Measurements from ENCODE around the gene REM2. TPM values are rescaled to one million over a fixed set of nuclear protein-coding genes. Genes with fewer than 3 reads are reported as not detected.

Gene REM2
- total and polyA plus RNA-seq, 2 of the 4 experiments (the other 2 are of a cell fraction), result under 0.01 to 0.07 TPM

DNA sequence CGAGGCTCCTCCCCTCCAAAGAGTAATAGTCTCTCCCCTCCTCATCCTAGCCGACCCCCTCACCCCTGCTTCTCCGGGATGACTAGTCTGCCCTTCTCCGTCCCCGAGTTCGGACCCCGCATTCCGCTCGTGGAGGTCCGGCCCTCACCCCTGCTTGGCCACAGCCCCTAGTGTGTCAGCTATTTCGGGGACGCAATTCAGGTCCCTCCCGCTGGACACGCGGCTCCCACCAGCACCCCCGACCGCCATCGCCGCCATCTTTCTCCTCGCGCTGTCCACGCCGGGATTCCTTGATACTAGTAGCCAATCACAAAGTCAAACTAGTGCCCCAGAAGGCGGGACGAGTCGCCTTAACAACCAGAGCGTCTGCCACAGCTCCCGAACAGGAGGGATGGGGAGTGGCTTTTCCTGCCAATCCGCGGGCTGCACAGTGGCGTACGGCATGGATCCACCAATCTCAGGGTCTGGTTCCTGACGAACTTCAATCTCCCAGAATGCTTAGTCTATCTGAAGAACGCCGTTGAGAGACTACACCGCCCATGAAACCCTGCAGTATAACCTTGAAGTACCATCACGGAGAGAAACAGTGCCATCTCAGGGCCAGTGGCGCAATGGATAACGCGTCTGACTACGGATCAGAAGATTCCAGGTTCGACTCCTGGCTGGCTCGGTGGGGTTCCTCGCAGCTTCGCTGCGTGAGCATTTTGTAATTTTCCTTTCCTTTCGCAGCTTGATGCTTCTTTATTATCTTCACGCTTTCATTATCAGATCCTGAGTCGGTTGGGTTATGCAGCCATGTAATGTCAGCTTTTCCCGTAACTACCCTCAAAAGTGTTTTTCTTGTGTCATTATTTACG, 46.3 kb downstream of the REM2 start, which contains the start of gene PRMT5:
PRMT5 (minus strand) TSS at position 273 of the 857 bp plus-strand sequence; CDS start at position 258, 15 bp downstream.
- Histone ChIP-seq H4K20me1 (ENCODE audit: insufficient read depth, low read length) (no peaks in the 10 kb centered on the region), H3K4ac (ENCODE audit: low read depth, low read length) (peak within 1 kb of the TSS; percentile 84), H3K4me2 (ENCODE audit: low read depth, low read length) (peak within 1 kb of the TSS; percentile 83), H3K56ac (ENCODE audit: extremely low read depth, insufficient read depth, low read length) (peak within 1 kb of the TSS; percentile 68), H3K9ac (ENCODE audit: low read depth, low read length) (peak within 1 kb of the TSS; percentile 80), H2BK15ac (ENCODE audit: low read depth, low read length) (peak within 1 kb of the TSS; percentile 5; the same call in 1 of the 3 replicates), H3K23ac (ENCODE audit: low read depth, low read length) (peak within 1 kb of the TSS; percentile 59), H3K79me1 (ENCODE audit: low read depth in 1 of 2, low read length in 2 of 2) (peaks cover 7 to 35% of the 10 kb centered on the region in 2 experiments), H4K91ac (ENCODE audit: insufficient read depth, low read depth, low read length) (peak within 1 kb of the TSS; percentile 83), H3K9me1 (ENCODE audit: insufficient read depth, low read length) (peaks cover 3% of the 10 kb centered on the region; the same call in 1 of the 2 replicates), H3K14ac (replicated peaks; ENCODE audit: low read depth, low read length) (peak within 1 kb of the TSS; percentile 90), H2AK9ac (replicated peaks; ENCODE audit: low read depth, low read length, poor library complexity) (peak within 1 kb of the TSS; percentile 98), H2BK120ac (ENCODE audit: low read depth, low read length) (peak within 1 kb of the TSS; percentile 34; the same call in 1 of the 2 replicates), H4K5ac (ENCODE audit: low read depth, low read length) (peak within 1 kb of the TSS; percentile 54), H2AFZ (replicated peaks; ENCODE audit: low read length, poor library complexity) (peak within 1 kb of the TSS; percentile 99), H2AK5ac (ENCODE audit: low read depth, low read length) (peak within 1 kb of the TSS; percentile 76), H4K8ac (ENCODE audit: low read depth in 2 of 2, low read length in 2 of 2) (peak within 1 kb of the TSS; percentile 33 to 95), H3K27me3 (ENCODE audit: control insufficient read depth, insufficient read depth, low read length) (no peaks in the 10 kb centered on the region), H3K36me3 (ENCODE audit: control insufficient read depth, insufficient read depth, low read length) (peaks cover 13% of the 10 kb centered on the region), H2BK5ac (ENCODE audit: low read depth, low read length, poor library complexity, severe bottlenecking) (peak within 1 kb of the TSS; percentile 72), H3K9me3 (ENCODE audit: control insufficient read depth, insufficient read depth, low read length) (no peaks in the 10 kb centered on the region), H3K18ac (ENCODE audit: low read depth, low read length) (peak within 1 kb of the TSS; percentile 11), H2BK20ac (ENCODE audit: low read depth, low read length) (no peak within 1 kb of the TSS), H3K4me1 (ENCODE audit: control insufficient read depth, insufficient read depth, low read length) (peaks cover 3% of the 10 kb centered on the region; the same call in 1 of the 2 replicates), H3K4me3 (ENCODE audit: insufficient read depth, low read depth, low read length) (peak within 1 kb of the TSS; percentile 64), H3K27ac (ENCODE audit: insufficient read depth, low read length) (peak within 1 kb of the TSS; percentile 82)
- intact Hi-C loops (cut with micrococcal nuclease) (loop anchor here (2.0 kb wide), 2 partner anchors 53 to 133 kb away; partner anchors contain the start of gene AJUBA), dilution Hi-C loops (cut with HindIII; ENCODE audit: low sequenced_read_pairs, unreplicated experiment) (no loop called here), in situ Hi-C loops (cut with MboI; ENCODE audit: low sequenced_read_pairs) (no loop called here)
- ATAC-seq (ENCODE audit: low read depth) (peak; percentile 97), DNase-seq (peak; percentile 100)
- CTCF ChIA-PET, result interaction anchor here (0.8 to 2.1 kb wide), 12 partner anchors 10 to 107 kb away, joined by 3 to 13 read pairs (median 4); partner anchors contain the start of genes AJUBA, HAUS4 and RBM23
- WGBS, 2 experiments (ENCODE audit: extremely low coverage in 2 of 2, insufficient read length in 1 of 2), result 0% methylated on average over 30 of the region's 51 CpGs; no CpG with 5 or more reads in 1 of the 2 experiments
- POLR2A ChIA-PET (ENCODE audit: unreplicated experiment), result interaction anchor here (0.5 kb wide), 1 partner anchor 95 kb away, joined by 9 read pairs; no protein-coding TSS in a partner anchor
- BruUV-seq (replicated peaks), result no TSS peak
- TF ChIP-seq MXI1 (IDR thresholded peaks at IDR 0.05; ENCODE audit: borderline replicate concordance, low read depth, low read length) (peak; percentile 95; the same call in 1 of the 2 replicates), FOS (IDR thresholded peaks at IDR 0.05; ENCODE audit: low read depth, low read length) (peak; percentile 96), CEBPB (IDR thresholded peaks at IDR 0.05; ENCODE audit: low read depth, low read length) (peak; percentile 74), SMC3 (IDR thresholded peaks at IDR 0.05; ENCODE audit: low read depth, low read length) (no peak), RCOR1 (IDR thresholded peaks at IDR 0.05; ENCODE audit: insufficient replicate concordance, low read length) (no peak), BHLHE40 (IDR thresholded peaks at IDR 0.05; ENCODE audit: low read depth, low read length) (no peak), MAFK (IDR thresholded peaks at IDR 0.05; ENCODE audit: low read depth, low read length) (no peak), MAZ (IDR thresholded peaks at IDR 0.05; ENCODE audit: borderline replicate concordance, low read depth, low read length) (0 out of 2 replicates have a peak, but pooled peaks have one; percentile 32), RFX5 (IDR thresholded peaks at IDR 0.05; ENCODE audit: low read depth, low read length) (0 out of 2 replicates have a peak, but pooled peaks have one; percentile 22)
- TF ChIP-seq, protein P1, sequence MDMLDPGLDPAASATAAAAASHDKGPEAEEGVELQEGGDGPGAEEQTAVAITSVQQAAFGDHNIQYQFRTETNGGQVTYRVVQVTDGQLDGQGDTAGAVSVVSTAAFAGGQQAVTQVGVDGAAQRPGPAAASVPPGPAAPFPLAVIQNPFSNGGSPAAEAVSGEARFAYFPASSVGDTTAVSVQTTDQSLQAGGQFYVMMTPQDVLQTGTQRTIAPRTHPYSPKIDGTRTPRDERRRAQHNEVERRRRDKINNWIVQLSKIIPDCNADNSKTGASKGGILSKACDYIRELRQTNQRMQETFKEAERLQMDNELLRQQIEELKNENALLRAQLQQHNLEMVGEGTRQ (IDR thresholded peaks at IDR 0.05; ENCODE audit: low read depth, low read length), result peak; percentile 41
- TF ChIP-seq, protein P2, sequence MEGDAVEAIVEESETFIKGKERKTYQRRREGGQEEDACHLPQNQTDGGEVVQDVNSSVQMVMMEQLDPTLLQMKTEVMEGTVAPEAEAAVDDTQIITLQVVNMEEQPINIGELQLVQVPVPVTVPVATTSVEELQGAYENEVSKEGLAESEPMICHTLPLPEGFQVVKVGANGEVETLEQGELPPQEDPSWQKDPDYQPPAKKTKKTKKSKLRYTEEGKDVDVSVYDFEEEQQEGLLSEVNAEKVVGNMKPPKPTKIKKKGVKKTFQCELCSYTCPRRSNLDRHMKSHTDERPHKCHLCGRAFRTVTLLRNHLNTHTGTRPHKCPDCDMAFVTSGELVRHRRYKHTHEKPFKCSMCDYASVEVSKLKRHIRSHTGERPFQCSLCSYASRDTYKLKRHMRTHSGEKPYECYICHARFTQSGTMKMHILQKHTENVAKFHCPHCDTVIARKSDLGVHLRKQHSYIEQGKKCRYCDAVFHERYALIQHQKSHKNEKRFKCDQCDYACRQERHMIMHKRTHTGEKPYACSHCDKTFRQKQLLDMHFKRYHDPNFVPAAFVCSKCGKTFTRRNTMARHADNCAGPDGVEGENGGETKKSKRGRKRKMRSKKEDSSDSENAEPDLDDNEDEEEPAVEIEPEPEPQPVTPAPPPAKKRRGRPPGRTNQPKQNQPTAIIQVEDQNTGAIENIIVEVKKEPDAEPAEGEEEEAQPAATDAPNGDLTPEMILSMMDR (conservative IDR thresholded peaks at IDR 0.05; ENCODE audit: low read depth, low read length), result no peak
- TF ChIP-seq, protein P3, sequence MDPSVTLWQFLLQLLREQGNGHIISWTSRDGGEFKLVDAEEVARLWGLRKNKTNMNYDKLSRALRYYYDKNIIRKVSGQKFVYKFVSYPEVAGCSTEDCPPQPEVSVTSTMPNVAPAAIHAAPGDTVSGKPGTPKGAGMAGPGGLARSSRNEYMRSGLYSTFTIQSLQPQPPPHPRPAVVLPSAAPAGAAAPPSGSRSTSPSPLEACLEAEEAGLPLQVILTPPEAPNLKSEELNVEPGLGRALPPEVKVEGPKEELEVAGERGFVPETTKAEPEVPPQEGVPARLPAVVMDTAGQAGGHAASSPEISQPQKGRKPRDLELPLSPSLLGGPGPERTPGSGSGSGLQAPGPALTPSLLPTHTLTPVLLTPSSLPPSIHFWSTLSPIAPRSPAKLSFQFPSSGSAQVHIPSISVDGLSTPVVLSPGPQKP (IDR thresholded peaks at IDR 0.05; ENCODE audit: borderline replicate concordance, low read depth, low read length), result no peak
